Breast epithelium (tissue), 4 donors: Measurements from ENCODE around the gene CDH4. TPM values are rescaled to one million over a fixed set of nuclear protein-coding genes. Genes with fewer than 3 reads are reported as not detected.

Source experiments
- DNase-seq, 2 donors: peaks; one replicate each; pipeline ENCODE4 v3.0.0-alpha.2; 2019; ENCODE audit warnings: low spot score in 2 of 2
- H3K27ac ChIP-seq, 2 donors: fragments of 200-600 bp; sonication (generic) in 1 of 2; one replicate each; pipeline ENCODE4 v1.5.1; 2016 to 2019; ENCODE audit warnings: mild to moderate bottlenecking in 1 of 2
- H3K27me3 ChIP-seq, 2 donors: fragments of 200-600 bp; sonication (generic) in 1 of 2; one replicate each; pipeline versions ENCODE4 v1.5.1 to v1.6.0; 2017 to 2019; ENCODE audit warnings: control low read depth in 1 of 2, mild to moderate bottlenecking in 1 of 2
- H3K36me3 ChIP-seq: fragments of 200-600 bp; one replicate; pipeline ENCODE4 v1.5.1; 2019
- H3K4me1 ChIP-seq, 2 donors: fragments of 200-600 bp; sonication (generic); one replicate each; pipeline ENCODE4 v1.5.1; 2016 to 2019; ENCODE audit warnings: control low read depth in 1 of 2
- H3K4me3 ChIP-seq, 3 donors: fragments of 200-600 bp; sonication (generic); 1 replicate in 2 of 3; 2 replicates in 1 of 3; pipeline ENCODE4 v1.5.1; 2016 to 2019; ENCODE audit warnings: mild to moderate bottlenecking in 3 of 3, moderate library complexity in 2 of 3
- H3K9me3 ChIP-seq, 2 donors: fragments of 200-600 bp; sonication (generic) in 1 of 2; one replicate each; pipeline ENCODE4 v1.5.1; 2016 to 2019; ENCODE audit warnings: control low read depth in 1 of 2
- CTCF ChIP-seq, 3 donors: fragments of 450-650 bp; IDR thresholded peaks; one replicate each; pipeline ENCODE4 v1.5.1; 2016 to 2017; ENCODE audit warnings: antibody characterized with exemption in 3 of 3, mild to moderate bottlenecking in 3 of 3, moderate library complexity in 3 of 3
- POLR2A ChIP-seq: fragments of 450-650 bp; IDR thresholded peaks from one replicate; pipeline ENCODE4 v1.6.1; 2016; ENCODE audit warnings: antibody characterized with exemption, mild to moderate bottlenecking, moderate library complexity
- POLR2AphosphoS5 ChIP-seq, 3 donors: sonication (generic); formaldehyde crosslinking; IDR thresholded peaks; one replicate each; pipeline ENCODE4 v1.6.1; 2017; ENCODE audit warnings: antibody characterized with exemption in 3 of 3
- intact Hi-C: fragments of 100-400 bp; cut with DNase I; formaldehyde crosslinking; loops from one replicate; pipeline ENCODE4 v1.15.1; 2023; ENCODE audit warnings: low total_unique reads
- total RNA-seq, 3 donors: library from RNA; depleted of rRNA; stranded (reverse); fragments of >200 nt; gene quantifications; one replicate each; pipeline ENCODE4 v1.1.0, GENCODE V29; 2016

Gene CDH4
- total RNA-seq, 3 donors from 2014 or later: under 0.01 TPM; not detected in 2

GRCh38 chr20:61666471-61666832, 414.4 kb downstream of the CDH4 start:
- no peak overlapping the region for H3K27ac ChIP-seq
- DNase-seq: no peak
- H3K4me3 ChIP-seq: no peak overlapping the region
- TF ChIP-seq POLR2A (no peak), CTCF (IDR thresholded peaks at IDR 0.05) (no peak)
- H3K9me3 ChIP-seq: no peaks in the 10 kb centered on the region
- H3K36me3 ChIP-seq: no peaks in the 10 kb centered on the region
- no peaks in the 10 kb centered on the region for H3K4me1 ChIP-seq
- peaks cover 0 to 13% of the 10 kb centered on the region in 2 donors for H3K27me3 ChIP-seq
- intact Hi-C loops: no loop called here

- Histone ChIP-seq H3K4me1 (no peaks in the 10 kb centered on the region), H3K9me3 (no peaks in the 10 kb centered on the region), H3K27ac (no peak overlapping the region), H3K36me3 (no peaks in the 10 kb centered on the region), H3K4me3 (no peak overlapping the region), H3K27me3 (peaks cover 0 to 13% of the 10 kb centered on the region in 2 donors)
- TF ChIP-seq POLR2AphosphoS5 (IDR thresholded peaks at IDR 0.05): no peak
- no peak for TF ChIP-seq POLR2A
- TF ChIP-seq CTCF (IDR thresholded peaks at IDR 0.05): no peak
- intact Hi-C loops: no loop called here
- DNase-seq: no peak
Observed at GRCh38 chr20:61667056-61667792, 415.2 kb downstream of the CDH4 start.

GRCh38 chr20:61668065-61668650, 416.1 kb downstream of the CDH4 start:
- H3K27me3 ChIP-seq: peaks cover 0 to 13% of the 10 kb centered on the region in 2 donors
- intact Hi-C loops: no loop called here
- no peaks in the 10 kb centered on the region for H3K36me3 ChIP-seq
- no peaks in the 10 kb centered on the region for H3K4me1 ChIP-seq
- H3K4me3 ChIP-seq: no peak overlapping the region
- no peak for TF ChIP-seq POLR2AphosphoS5 (IDR thresholded peaks at IDR 0.05)
- TF ChIP-seq CTCF (IDR thresholded peaks at IDR 0.05): no peak
- TF ChIP-seq POLR2A: no peak
- no peak for DNase-seq
- no peaks in the 10 kb centered on the region for H3K9me3 ChIP-seq
- no peak overlapping the region for H3K27ac ChIP-seq

GRCh38 chr20:61668771-61669503, 416.9 kb downstream of the CDH4 start:
- Histone ChIP-seq H3K27ac (no peak overlapping the region), H3K4me3 (no peak overlapping the region)
- TF ChIP-seq POLR2A (no peak), POLR2AphosphoS5 (IDR thresholded peaks at IDR 0.05) (no peak), CTCF (IDR thresholded peaks at IDR 0.05) (no peak)

GRCh38 chr20:61670274-61670673, 418.2 kb downstream of the CDH4 start:
- no peaks in the 10 kb centered on the region for H3K4me1 ChIP-seq
- DNase-seq: no peak
- peaks cover 0 to 13% of the 10 kb centered on the region in 2 donors for H3K27me3 ChIP-seq
- H3K9me3 ChIP-seq: no peaks in the 10 kb centered on the region
- TF ChIP-seq POLR2AphosphoS5 (IDR thresholded peaks at IDR 0.05): no peak
- TF ChIP-seq CTCF (IDR thresholded peaks at IDR 0.05): no peak
- no peak for TF ChIP-seq POLR2A
- H3K27ac ChIP-seq: no peak overlapping the region
- H3K36me3 ChIP-seq: no peaks in the 10 kb centered on the region
- intact Hi-C loops: no loop called here
- no peak overlapping the region for H3K4me3 ChIP-seq

More at GRCh38 chr20:61668771-61669503, 416.9 kb downstream of the CDH4 start:
- H3K27me3 ChIP-seq: peaks cover 0 to 13% of the 10 kb centered on the region in 2 donors
- H3K9me3 ChIP-seq: no peaks in the 10 kb centered on the region
- H3K4me1 ChIP-seq: no peaks in the 10 kb centered on the region
- DNase-seq: no peak
- intact Hi-C loops: no loop called here
- H3K36me3 ChIP-seq: no peaks in the 10 kb centered on the region
